K562 (cell line): ENCODE results near the gene TFDP3. TPM values are rescaled to one million over a fixed set of nuclear protein-coding genes. Genes with fewer than 3 reads are reported as not detected.

Source experiments
- ATAC-seq: fragments of 200-7000 bp; cut with Tn5 transposase; 3 replicates; pipeline ENCODE4 v1.9.1; 2020; ENCODE audit warnings: moderate library complexity
- BruUV-seq: library from RNA; stranded (reverse); fragments of 400-500 nt; replicated peaks from 2 replicates; lab custom pipeline; 2021; lab: Mats Ljungman, UMichigan
- CTCF ChIA-PET: fragments of 300-600 bp; formaldehyde crosslinking; extraction: SDS; loops from one replicate; lab custom pipeline; 2021; ENCODE audit warnings: low intra/inter-chr PET ratio; lab: Yijun Ruan, JAX
- POLR2A ChIA-PET: fragments of 300-600, 350-650 bp; sonication (Branson Sonifier 250); formaldehyde crosslinking; extraction: SDS; loops from one replicate; lab custom pipeline; 2021; ENCODE audit warnings: antibody characterized with exemption, inconsistent platforms; lab: Yijun Ruan, JAX
- DNase-seq, 4 experiments: peaks; one replicate each; pipeline versions ENCODE4 v3.0.0 to v3.0.0-alpha.2; 2011 to 2018; ENCODE audit warnings: low spot score in 3 of 4, mixed read lengths in 3 of 4; ENCODE audit errors: extremely low read depth in 1 of 4
- FAIRE-seq: peaks from 2 replicates; lab custom pipeline; 2011; peaks lifted over from hg19 to GRCh38; lab: Jason Lieb, UNC
- H2AFZ ChIP-seq: 2 replicates; pipeline ENCODE4 v1.6.0; 2011; ENCODE audit warnings: low read depth, low read length, control low read depth, inconsistent platforms
- H3K27ac ChIP-seq: fragments of 200-600 bp; 3 replicates; pipeline ENCODE4 v1.8.0; 2011; ENCODE audit warnings: low read depth, mild to moderate bottlenecking, control low read depth, inconsistent platforms, low read length, moderate library complexity, mixed read lengths; ENCODE audit errors: extremely low read depth
- H3K27me3 ChIP-seq, 2 experiments: fragments of 300-600 bp in 1 of 2; 2 replicates in 1 of 2; 3 replicates in 1 of 2; pipeline versions ENCODE4 v1.6.0 to v1.8.0; 2011; ENCODE audit warnings: inconsistent platforms in 2 of 2, low read length in 2 of 2, mild to moderate bottlenecking in 1 of 2, mixed read lengths in 1 of 2, moderate library complexity in 1 of 2; ENCODE audit not compliant: control insufficient read depth in 2 of 2, insufficient read depth in 2 of 2
- H3K36me3 ChIP-seq: fragments of 300-600 bp; 3 replicates; pipeline ENCODE4 v1.8.0; 2011; ENCODE audit warnings: mild to moderate bottlenecking, low read length, inconsistent platforms; ENCODE audit not compliant: control insufficient read depth, insufficient read depth
- H3K4me1 ChIP-seq, 2 experiments: fragments of 200-600 bp in 1 of 2; replicated peaks in 1 of 2; 2 replicates in 1 of 2; 3 replicates in 1 of 2; pipeline versions ENCODE4 v1.5.1 to v1.8.0; 2011; ENCODE audit warnings: inconsistent platforms in 2 of 2, low read length in 2 of 2, mild to moderate bottlenecking in 1 of 2, mixed read lengths in 1 of 2, moderate library complexity in 1 of 2; ENCODE audit not compliant: control insufficient read depth in 2 of 2, insufficient read depth in 2 of 2
- H3K4me2 ChIP-seq: 2 replicates; pipeline ENCODE4 v1.6.1; 2011; ENCODE audit warnings: low read length, control low read depth, inconsistent platforms, mixed read lengths; ENCODE audit not compliant: insufficient read depth
- H3K4me3 ChIP-seq: fragments of 200-600 bp; sonication (generic), shearing (Covaris generic); 2 replicates; pipeline ENCODE4 v1.5.1; 2016; ENCODE audit warnings: control low read depth, inconsistent platforms
- H3K79me2 ChIP-seq: fragments of 200-600 bp; 3 replicates; pipeline ENCODE4 v1.8.0; 2011; ENCODE audit warnings: low read length, inconsistent platforms; ENCODE audit not compliant: control insufficient read depth, insufficient read depth
- H3K9ac ChIP-seq, 2 experiments: 2 replicates each; pipeline versions ENCODE4 v1.6.0 to v1.6.1; 2011; ENCODE audit warnings: low read depth in 2 of 2, low read length in 2 of 2, control low read depth in 1 of 2, inconsistent platforms in 1 of 2, mild to moderate bottlenecking in 1 of 2, mixed read lengths in 1 of 2; ENCODE audit not compliant: insufficient read depth in 1 of 2
- H3K9me1 ChIP-seq: one replicate; pipeline ENCODE4 v1.6.0; 2011; ENCODE audit warnings: inconsistent platforms, mild to moderate bottlenecking, low read length, moderate library complexity; ENCODE audit not compliant: control insufficient read depth, insufficient read depth
- H3K9me3 ChIP-seq: replicated peaks from 2 replicates; pipeline ENCODE4 v1.5.1; 2011; ENCODE audit warnings: low read depth, low read length, inconsistent platforms; ENCODE audit not compliant: control insufficient read depth, insufficient read depth
- H4K20me1 ChIP-seq: replicated peaks from 2 replicates; pipeline ENCODE4 v1.6.1; 2011; ENCODE audit warnings: low read length, inconsistent platforms, mixed read lengths; ENCODE audit not compliant: control insufficient read depth, insufficient read depth
- BCOR ChIP-seq: fragments of 450-650 bp; IDR thresholded peaks from 2 replicates; pipeline ENCODE4 v1.6.1; 2016
- DLX4 ChIP-seq: fragments of 250-450 bp; sonication (Bioruptor Pico); IDR thresholded peaks from 2 replicates; pipeline ENCODE4 v1.6.1; 2021; ENCODE audit warnings: mild to moderate bottlenecking
- FIP1L1 ChIP-seq: fragments of 200-400 bp; formaldehyde crosslinking; IDR thresholded peaks from 2 replicates; pipeline ENCODE4 v1.6.1; 2018; ENCODE audit warnings: mild to moderate bottlenecking, low read depth, low read length; ENCODE audit not compliant: poor library complexity, severe bottlenecking
- KHSRP ChIP-seq: fragments of 450-650 bp; IDR thresholded peaks from 2 replicates; pipeline ENCODE4 v1.6.1; 2017
- MEF2A ChIP-seq: IDR thresholded peaks from 2 replicates; pipeline ENCODE4 v1.6.1; 2011; ENCODE audit warnings: low read depth, mild to moderate bottlenecking, low read length, moderate library complexity; ENCODE audit not compliant: control insufficient read depth
- MEIS2 ChIP-seq: fragments of 450-650 bp; IDR thresholded peaks from 2 replicates; pipeline ENCODE4 v1.6.1; 2014; ENCODE audit warnings: mild to moderate bottlenecking; ENCODE audit not compliant: partially characterized antibody
- PREB ChIP-seq: sonication (generic); formaldehyde crosslinking; IDR thresholded peaks from 2 replicates; pipeline ENCODE4 v1.8.1; 2023; ENCODE audit warnings: mild to moderate bottlenecking, missing genetic modification reagents
- RAD21 ChIP-seq, 2 experiments: fragments of 250-450 bp in 1 of 2; fragments of 450-650 bp in 1 of 2; sonication (Bioruptor Pico) in 1 of 2; formaldehyde crosslinking in 1 of 2; IDR thresholded peaks in 1 of 2; conservative IDR thresholded peaks in 1 of 2; 2 replicates each; pipeline versions ENCODE4 v1.4.0 to v1.8.0; 2020 to 2022; ENCODE audit warnings: mild to moderate bottlenecking in 2 of 2, moderate library complexity in 1 of 2
- SMAD3 ChIP-seq: fragments of 450-650 bp; formaldehyde crosslinking; conservative IDR thresholded peaks from 2 replicates; pipeline ENCODE4 v1.4.0; 2020; ENCODE audit warnings: mild to moderate bottlenecking
- TAF1 ChIP-seq: IDR thresholded peaks from 2 replicates; pipeline ENCODE4 v1.6.1; 2011; ENCODE audit warnings: mild to moderate bottlenecking, low read length, moderate library complexity; ENCODE audit not compliant: insufficient read depth, control insufficient read depth, severe bottlenecking; ENCODE audit errors: extremely low read depth
- XRCC5 ChIP-seq: fragments of 200-400 bp; formaldehyde crosslinking; IDR thresholded peaks from 2 replicates; pipeline ENCODE4 v1.6.1; 2017; ENCODE audit warnings: low read depth, mild to moderate bottlenecking, low read length
- YBX1 ChIP-seq: fragments of 450-650 bp; IDR thresholded peaks from 2 replicates; pipeline ENCODE4 v1.7.1; 2016; ENCODE audit warnings: mild to moderate bottlenecking
- ZNF3 ChIP-seq: fragments of 250-450 bp; sonication (Bioruptor Pico); IDR thresholded peaks from 2 replicates; pipeline ENCODE4 v1.5.0; 2021; ENCODE audit warnings: mild to moderate bottlenecking, moderate library complexity
- ZNF668 ChIP-seq: fragments of 250-450 bp; sonication (Bioruptor Pico); IDR thresholded peaks from 2 replicates; pipeline ENCODE4 v1.8.0; 2022; ENCODE audit warnings: mild to moderate bottlenecking, inconsistent platforms
- ZSCAN29 ChIP-seq: fragments of 450-650 bp; IDR thresholded peaks from 2 replicates; pipeline ENCODE4 v1.6.1; 2017
- WGBS: fragments of 100-300 bp; shearing (Covaris generic); methylation state at CpG from one replicate; pipeline ENCODE4 v1.1.6; 2016; ENCODE audit warnings: low coverage, mixed read lengths; ENCODE audit not compliant: insufficient coverage; ENCODE audit errors: missing lambda C conversion rate; 5-methylcytosine and 5-hydroxymethylcytosine counted together
- in situ Hi-C: fragments of 300-500 bp; cut with MboI; formaldehyde crosslinking; loops from 4 replicates; pipeline ENCODE4 v1.15.0; 2018; ENCODE audit warnings: inconsistent platforms, mixed read lengths
- intact Hi-C: fragments of 100-400 bp; cut with micrococcal nuclease; formaldehyde crosslinking; loops from 2 replicates; pipeline ENCODE4 v1.14.2; 2022
- polyA plus RNA-seq, 8 experiments: library from polyadenylated mRNA; depleted of rRNA in 4 of 8; stranded (reverse) in 5 of 8; unstranded in 3 of 8; fragments of >200 nt; fragmentation: Nextera tagmentation in 2 of 8; fragmentation: Illumina TruSeq in 1 of 8; extraction: Ambion mirVana in 2 of 8; extraction: Trizol in 1 of 8; gene quantifications; 2 replicates each; pipeline versions ENCODE4 v1.2.1 to v1.2.3, GENCODE V29; 2011 to 2014; ENCODE audit warnings: inconsistent platforms in 1 of 8, missing spikeins in 1 of 8
- total RNA-seq, 7 experiments: library from RNA; depleted of rRNA in 6 of 7; stranded (reverse); fragments of >200 nt in 6 of 7; fragmentation: Illumina TruSeq in 2 of 7; extraction: Trizol in 2 of 7; gene quantifications; 2 replicates each; pipeline versions ENCODE4 v1.2.1 to v1.2.3, GENCODE V29; 2011 to 2021; ENCODE audit warnings: low replicate concordance in 1 of 7
- TF ChIP-seq, protein P1 (sequence below), 2 experiments: fragments of 450-650 bp in 1 of 2; sonication (generic) in 1 of 2; formaldehyde crosslinking in 1 of 2; IDR thresholded peaks in 1 of 2; conservative IDR thresholded peaks in 1 of 2; 2 replicates each; pipeline versions ENCODE4 v1.6.1 to v1.8.1; 2016 to 2023; ENCODE audit warnings: mild to moderate bottlenecking in 2 of 2, moderate library complexity in 2 of 2, inconsistent platforms in 1 of 2, missing genetic modification reagents in 1 of 2
- TF ChIP-seq, protein P2 (sequence below): sonication (generic); formaldehyde crosslinking; IDR thresholded peaks from 2 replicates; pipeline ENCODE4 v1.8.0; 2022; ENCODE audit warnings: mild to moderate bottlenecking, missing genetic modification reagents

The TFDP3 gene
- total and polyA plus RNA-seq, 9 of the 15 experiments (the other 6 are each of a cell fraction or from before 2014, with no cell fraction given), result 0.09 to 0.25 (median 0.12) TPM; not detected in 5

DNA sequence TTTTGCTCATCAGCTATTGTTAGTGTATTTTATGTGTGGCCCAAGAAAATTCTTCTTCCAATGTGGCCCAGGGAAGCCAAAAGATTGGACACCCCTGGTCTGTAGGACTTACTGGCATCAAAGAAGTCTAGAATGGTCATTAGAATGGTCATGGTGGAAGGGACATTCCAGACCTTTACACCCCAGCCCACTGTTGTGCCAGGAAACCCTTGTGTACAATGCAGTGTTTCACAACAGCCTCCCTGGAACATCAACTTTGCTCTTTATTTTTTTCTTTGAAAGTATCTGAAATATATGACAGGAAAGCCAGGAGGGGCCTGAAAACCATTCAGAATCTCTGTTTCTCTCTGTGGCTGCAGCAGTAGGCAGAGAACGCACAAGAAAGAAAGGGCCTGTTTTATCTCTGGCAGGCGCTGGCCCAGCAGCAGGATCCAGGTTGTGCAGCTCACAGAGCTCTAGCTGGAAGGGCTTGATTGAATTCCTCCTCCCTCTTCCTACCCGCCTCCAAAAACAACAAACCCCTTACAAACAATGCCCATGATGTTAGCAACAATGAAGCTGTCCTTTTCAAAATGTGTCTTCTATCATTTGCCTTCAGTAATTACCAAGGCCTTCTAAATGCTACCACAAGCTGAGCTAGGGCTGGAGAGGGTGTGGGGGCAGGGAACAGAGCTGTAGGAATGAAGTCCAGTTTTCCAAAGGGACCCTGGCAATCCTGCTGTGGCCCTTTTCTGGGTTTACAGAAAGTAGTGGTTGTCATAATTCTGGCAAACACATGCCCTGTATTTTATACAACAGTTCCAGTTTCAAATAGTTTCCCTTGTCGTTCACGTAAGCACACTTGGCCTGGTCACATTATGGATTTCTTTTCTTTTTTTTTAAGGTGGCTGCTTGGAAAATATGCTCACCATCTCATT, 32.3 kb upstream of the TFDP3 start:
- H3K27ac ChIP-seq, result no peak overlapping the region
- no peak overlapping the region for H3K9ac ChIP-seq
- H4K20me1 ChIP-seq, result no peaks in the 10 kb centered on the region
- no peak for TF ChIP-seq BCOR
- TF ChIP-seq TAF1, result no peak
- no peak for TF ChIP-seq YBX1
- TF ChIP-seq RAD21 (CRISPR knock-in tag; conservative IDR thresholded peaks at IDR 0.05 in 1 of 2, IDR thresholded peaks at IDR 0.05 in 1 of 2), result no peak
- TF ChIP-seq ZNF668 (CRISPR knock-in tag), result no peak
- no peak for TF ChIP-seq MEF2A
- no peak for TF ChIP-seq KHSRP
- no peak for TF ChIP-seq FIP1L1
- no peak for TF ChIP-seq XRCC5
- TF ChIP-seq ZSCAN29, result no peak
- no peak for TF ChIP-seq ZNF3
- TF ChIP-seq PREB (CRISPR knock-in tag), result no peak
- TF ChIP-seq, protein P1, sequence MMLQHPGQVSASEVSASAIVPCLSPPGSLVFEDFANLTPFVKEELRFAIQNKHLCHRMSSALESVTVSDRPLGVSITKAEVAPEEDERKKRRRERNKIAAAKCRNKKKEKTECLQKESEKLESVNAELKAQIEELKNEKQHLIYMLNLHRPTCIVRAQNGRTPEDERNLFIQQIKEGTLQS (IDR thresholded peaks at IDR 0.05), result no peak
- TF ChIP-seq, protein P1 (CRISPR knock-in tag; conservative IDR thresholded peaks at IDR 0.05), result no peak
- no peak for TF ChIP-seq MEIS2
- TF ChIP-seq, protein P2, sequence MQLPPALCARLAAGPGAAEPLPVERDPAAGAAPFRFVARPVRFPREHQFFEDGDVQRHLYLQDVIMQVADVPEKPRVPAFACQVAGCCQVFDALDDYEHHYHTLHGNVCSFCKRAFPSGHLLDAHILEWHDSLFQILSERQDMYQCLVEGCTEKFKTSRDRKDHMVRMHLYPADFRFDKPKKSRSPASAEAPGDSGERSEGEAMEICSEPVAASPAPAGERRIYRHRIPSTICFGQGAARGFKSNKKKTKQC (CRISPR knock-in tag), result no peak
- no peak for TF ChIP-seq DLX4
- no peak for TF ChIP-seq SMAD3
- no TSS peak for BruUV-seq
- no peaks in the 10 kb centered on the region for H3K36me3 ChIP-seq
- POLR2A ChIA-PET, result interaction anchor here (0.8 kb wide), 1 partner anchor 48 kb away, joined by 4 read pairs; no protein-coding TSS in a partner anchor
- no peak overlapping the region for H3K4me2 ChIP-seq
- H3K9me1 ChIP-seq, result no peaks in the 10 kb centered on the region
- no peaks in the 10 kb centered on the region for H3K4me1 ChIP-seq
- ATAC-seq, result no peak
- CTCF ChIA-PET, result no interaction called here
- intact Hi-C loops, result no loop called here
- in situ Hi-C loops, result no loop called here
- H2AFZ ChIP-seq, result no peak overlapping the region
- no peaks in the 10 kb centered on the region for H3K79me2 ChIP-seq
- no peaks in the 10 kb centered on the region for H3K9me3 ChIP-seq
- no peak for DNase-seq
- no peak for FAIRE-seq
- no peak overlapping the region for H3K4me3 ChIP-seq
- H3K27me3 ChIP-seq, result no peaks in the 10 kb centered on the region
- WGBS, result 0% methylated on average over 3 of the region's 5 CpGs
